GM21367 (cell line): ENCODE results near the gene TBC1D19.
A peak's percentile ranks its signal among the peaks of the same experiment; 100 is the strongest.

Experiments
- ATAC-seq: cut with Tn5 transposase; IDR thresholded peaks from one replicate; pipeline ENCODE4 v1.9.1; 2021; ENCODE audit not compliant: unreplicated experiment

The TBC1D19 gene

GRCh38 chr4:26779224-26779623 is 195.3 kb downstream of the TBC1D19 start:
- ATAC-seq, result no peak

DNA sequence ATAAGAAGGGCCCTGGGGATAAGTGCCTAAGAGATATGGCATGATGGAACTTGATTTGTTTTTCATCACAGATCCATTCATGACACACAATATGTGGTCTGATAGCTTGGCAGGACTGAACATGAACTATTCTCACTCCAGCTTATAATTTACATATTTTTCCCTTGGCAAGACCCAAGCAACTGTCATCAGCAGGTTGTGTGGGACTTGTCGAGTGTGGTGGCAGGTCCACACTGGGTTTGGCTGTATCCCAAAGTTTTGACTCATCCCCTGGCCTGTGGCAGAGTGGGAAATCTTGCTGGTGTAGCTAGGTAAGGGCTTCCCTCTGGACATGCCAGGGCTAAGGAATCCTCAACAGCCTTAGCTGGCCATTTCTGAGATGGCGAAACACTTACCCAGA is 195.8 kb downstream of the TBC1D19 start:
- no peak for ATAC-seq

DNA sequence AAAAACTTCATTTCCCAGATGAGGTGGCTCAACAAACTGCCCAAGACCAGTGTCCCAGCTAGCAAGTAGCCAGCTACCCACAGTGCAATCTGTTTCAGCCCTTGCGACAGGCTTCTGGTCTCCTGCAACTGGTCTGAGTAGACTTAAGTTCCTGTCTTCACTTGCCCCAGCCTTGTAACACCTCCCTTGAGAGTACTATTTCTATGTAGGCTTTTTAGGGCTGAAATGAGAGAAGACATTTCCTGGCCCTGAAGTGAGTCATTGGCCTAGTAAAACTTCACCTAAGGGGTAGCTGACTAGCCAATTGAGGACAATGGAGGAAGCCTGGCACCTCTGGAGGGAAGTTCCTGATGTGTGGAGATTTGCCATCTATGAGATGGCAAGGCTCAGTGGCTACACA is 196.7 kb downstream of the TBC1D19 start:
- peak; percentile 73 for ATAC-seq

- no peak for ATAC-seq
Observed at GRCh38 chr4:26782168-26782829, 198.4 kb downstream of the TBC1D19 start.

GRCh38 chr4:26782830-26783202 is 198.9 kb downstream of the TBC1D19 start:
- ATAC-seq, result no peak

DNA sequence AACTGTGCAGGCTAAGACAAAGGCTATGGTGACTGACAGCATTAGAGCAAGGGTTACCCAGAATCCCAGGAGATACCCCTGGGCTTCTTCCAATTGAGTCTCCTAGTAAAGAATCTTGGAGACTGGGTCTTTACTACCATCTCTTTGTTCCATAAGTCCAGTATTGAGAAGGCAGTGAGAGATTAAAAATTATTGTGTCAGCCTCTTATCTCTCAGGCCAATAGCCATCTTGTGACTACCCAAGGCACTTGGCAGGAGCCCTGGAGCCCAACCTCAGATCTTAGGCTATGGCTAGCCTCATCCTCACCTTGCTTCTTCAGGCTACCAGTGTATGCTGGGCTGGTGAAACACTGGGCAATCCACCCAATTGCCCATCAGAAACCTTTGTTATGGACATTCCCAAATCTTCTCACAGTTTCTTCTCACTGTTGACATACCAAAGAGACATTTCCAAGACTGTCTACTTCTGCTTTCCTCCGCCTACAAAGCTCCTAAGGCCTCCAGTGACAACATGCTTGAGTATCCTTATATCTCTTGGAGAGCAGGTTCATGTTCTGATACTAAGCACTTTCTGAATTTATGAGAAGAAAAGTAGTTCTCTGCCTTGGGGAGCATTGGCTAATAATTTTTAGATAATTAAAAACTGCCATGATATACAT is 200.5 kb downstream of the TBC1D19 start:
- ATAC-seq, result no peak

DNA sequence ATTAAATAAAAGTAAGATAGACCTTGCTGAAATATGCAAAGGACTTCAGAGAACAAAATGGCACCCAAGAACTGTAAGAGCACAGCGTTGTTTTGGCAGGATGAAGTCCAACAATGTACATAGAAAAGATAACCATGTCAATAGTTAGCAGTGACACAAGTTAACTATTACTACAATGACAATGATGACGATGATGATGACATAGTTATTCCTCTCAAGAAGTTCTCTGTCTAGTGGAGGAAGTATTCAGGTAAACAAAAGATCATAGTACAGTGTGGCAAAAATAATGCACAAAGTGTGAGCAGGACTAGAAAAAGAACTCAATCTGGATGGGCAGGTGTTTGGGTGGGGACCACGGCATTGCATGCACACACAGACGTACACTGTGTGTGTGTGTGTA is 201.4 kb downstream of the TBC1D19 start:
- ATAC-seq, result no peak

- ATAC-seq, result no peak
Observed at GRCh38 chr4:26785810-26786209, 201.9 kb downstream of the TBC1D19 start.

- ATAC-seq, result no peak
Observed at GRCh38 chr4:26786916-26787315, 203.0 kb downstream of the TBC1D19 start.

DNA sequence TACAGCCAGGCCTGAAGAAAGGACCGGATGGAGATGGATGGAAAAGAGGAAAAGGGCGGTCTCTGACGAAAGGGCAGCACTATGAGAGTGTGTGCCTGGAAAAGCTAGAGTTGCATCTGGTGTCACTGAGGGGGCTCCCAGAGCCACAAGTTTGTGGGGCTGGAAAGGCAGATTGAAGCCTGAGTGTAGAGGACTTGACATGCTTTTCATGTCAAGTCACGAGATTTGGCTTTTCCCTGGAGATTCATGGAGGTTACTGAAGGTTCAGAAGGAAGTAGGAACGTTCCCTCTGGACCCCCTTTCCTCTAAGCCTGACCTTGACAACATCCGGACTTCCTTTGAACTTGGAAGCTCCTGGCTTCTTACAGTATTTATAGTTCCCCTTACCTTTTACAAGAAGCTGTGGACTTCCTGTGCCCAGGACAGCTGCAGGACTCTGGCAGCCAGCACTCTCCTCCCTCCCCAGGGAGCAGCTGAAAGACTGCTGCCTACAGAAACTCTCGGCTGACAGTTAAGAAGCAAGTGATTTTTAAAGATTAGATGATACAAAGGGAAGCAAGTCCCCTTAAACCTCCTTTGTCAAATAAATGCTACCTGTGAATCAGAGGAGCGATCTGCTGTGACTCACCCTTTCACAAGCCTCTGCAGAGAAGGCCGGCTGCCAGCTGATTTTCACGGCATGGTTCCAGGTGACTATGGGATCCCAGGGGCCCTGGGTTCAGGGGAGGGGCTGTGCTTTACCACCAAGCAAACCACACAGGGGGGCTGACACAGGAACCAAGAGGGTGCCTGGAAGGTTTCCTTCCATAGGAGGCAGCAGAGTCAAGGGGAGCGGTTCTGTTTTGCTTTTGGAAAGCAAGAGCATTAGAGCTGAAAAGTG is 203.8 kb downstream of the TBC1D19 start:
- no peak for ATAC-seq

DNA sequence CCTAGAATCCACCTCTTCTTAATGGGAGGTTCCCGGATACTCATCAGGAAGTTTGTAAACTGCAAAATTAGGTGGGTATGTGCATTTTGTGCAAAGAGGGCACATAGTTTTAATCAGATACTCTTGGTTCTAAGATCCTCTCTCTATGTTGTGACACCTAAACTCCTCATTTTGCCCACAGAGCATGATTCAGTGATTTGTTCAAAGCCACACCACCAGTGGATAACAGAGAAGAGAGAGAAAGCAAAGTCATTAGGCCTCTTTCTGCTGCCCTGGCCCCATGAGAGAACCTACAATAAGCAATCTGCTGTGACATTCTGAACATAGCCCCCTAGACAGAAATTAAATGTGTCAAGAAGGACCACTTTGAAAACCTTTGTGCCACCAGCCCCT is 204.5 kb downstream of the TBC1D19 start:
- ATAC-seq, result no peak

DNA sequence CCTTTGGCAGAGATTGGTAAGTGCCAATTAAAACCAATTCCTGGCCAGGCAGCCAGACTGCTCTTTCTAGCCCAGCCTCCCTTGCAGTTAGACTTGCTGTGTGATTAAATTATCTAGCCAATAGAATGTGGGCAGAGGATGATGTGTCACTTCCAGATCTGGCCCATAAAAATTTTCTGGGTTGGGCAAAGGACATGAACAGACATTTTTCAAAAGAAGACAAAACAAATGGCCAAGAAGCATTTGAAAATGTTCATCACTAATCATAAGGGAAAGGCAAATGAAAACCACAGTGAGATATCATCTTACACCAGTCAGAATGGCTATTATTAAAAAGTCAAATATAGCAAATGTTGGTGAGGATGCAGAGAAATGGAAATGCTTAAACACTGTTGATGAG is 205.3 kb downstream of the TBC1D19 start:
- no peak for ATAC-seq

DNA sequence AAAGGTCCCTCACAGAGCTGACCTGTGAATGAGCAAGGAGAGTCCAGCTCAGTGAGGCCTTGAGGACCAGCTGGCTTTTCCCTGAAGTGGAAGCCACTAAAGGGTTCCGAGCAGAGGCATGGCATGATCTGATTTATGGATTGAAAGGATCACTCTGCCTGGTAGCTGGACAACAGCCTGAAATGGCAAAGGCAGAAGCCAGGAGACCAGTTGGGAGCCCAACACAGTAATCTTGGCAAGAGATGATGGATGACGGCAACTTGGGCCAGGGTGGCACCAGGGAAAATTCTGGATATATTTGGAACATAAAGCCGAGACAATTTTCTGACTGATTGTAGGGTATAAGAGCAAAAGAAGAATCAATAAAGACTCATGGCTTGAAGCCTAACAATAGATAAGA is 207.5 kb downstream of the TBC1D19 start:
- no peak for ATAC-seq

DNA sequence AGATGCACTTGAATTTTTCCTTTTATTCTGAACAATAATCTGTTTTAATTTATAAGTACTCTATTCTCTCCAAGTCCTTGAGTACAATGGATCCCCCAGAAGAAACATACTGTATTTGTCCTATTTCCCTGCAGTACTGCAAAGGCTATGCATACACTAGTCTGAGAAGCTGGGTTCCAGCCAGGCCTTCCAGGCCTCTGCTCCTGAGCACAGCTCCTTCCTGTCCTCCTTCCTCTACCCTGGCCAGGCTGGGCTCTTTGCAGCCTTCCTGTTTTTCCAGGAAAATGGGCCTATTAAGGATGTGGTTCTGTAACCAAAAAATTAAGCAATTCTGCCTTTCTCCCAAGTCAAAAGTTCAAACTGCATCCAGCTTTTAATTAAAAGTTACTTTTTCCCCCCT is 208.8 kb downstream of the TBC1D19 start:
- ATAC-seq, result no peak

GRCh38 chr4:26793735-26794134 is 209.9 kb downstream of the TBC1D19 start:
- no peak for ATAC-seq

DNA sequence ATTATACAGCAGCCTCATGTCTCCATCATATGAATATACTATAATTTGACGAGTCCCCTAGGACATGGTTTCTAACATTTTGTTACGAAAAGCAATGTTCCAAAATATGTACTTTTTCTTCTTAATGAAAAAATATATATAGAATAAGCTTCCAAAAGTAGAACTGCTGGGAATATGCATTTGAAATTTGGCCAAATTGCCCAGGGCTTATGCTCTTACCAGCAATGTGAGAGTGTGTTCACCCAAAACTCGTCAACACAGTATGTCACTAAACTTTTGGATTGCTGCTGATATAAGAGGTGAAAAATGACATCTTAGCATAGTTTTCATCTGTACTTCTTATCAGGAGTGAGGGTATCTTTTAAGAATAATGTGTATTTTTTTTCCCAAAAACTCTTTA is 212.2 kb downstream of the TBC1D19 start:
- no peak for ATAC-seq

GRCh38 chr4:26802790-26803189 is 218.9 kb downstream of the TBC1D19 start:
- ATAC-seq, result no peak

- no peak for ATAC-seq
Observed at GRCh38 chr4:26803211-26803861, 219.5 kb downstream of the TBC1D19 start.

DNA sequence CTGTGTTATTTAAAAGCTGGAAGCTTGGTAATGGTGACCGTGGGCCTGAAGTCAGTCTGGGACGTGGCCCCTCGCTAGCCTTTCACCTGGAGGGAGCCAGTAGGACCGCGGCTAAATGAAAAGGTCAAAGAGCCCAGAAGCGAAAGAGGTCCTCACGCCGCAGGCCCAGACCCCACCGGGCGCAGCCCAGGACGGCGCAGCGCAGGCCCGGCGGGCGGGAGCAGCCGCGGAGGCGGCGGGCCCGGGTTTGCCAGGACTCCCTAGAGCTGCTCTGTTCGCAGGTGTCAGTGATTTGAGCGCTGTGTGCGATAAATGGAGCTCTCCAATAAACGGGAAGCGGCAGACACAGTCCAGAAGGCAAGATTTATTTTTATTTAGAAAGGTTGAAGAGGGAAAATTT is 220.6 kb downstream of the TBC1D19 start:
- no peak for ATAC-seq

DNA sequence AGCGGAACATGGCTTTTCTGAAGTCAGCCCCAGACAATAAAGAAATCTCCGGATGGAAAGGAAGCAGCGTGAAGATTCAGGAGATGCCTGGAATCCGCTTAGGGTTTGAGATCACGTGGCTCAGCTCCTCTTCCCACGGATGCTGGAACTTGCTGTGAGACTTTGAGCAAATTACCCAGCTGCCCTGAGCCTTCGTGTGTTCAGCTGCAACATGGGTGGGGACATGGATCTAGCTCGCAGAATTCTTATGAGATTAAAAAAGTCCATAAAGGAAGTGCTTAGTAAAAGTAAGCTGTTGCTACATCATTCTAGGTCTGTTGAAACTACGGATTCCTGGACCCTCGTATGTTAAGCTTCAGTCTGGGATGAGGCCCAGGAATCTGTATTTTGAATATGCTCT is 221.0 kb downstream of the TBC1D19 start:
- no peak for ATAC-seq
